ENCODE data around the gene COL4A1.

DNA sequence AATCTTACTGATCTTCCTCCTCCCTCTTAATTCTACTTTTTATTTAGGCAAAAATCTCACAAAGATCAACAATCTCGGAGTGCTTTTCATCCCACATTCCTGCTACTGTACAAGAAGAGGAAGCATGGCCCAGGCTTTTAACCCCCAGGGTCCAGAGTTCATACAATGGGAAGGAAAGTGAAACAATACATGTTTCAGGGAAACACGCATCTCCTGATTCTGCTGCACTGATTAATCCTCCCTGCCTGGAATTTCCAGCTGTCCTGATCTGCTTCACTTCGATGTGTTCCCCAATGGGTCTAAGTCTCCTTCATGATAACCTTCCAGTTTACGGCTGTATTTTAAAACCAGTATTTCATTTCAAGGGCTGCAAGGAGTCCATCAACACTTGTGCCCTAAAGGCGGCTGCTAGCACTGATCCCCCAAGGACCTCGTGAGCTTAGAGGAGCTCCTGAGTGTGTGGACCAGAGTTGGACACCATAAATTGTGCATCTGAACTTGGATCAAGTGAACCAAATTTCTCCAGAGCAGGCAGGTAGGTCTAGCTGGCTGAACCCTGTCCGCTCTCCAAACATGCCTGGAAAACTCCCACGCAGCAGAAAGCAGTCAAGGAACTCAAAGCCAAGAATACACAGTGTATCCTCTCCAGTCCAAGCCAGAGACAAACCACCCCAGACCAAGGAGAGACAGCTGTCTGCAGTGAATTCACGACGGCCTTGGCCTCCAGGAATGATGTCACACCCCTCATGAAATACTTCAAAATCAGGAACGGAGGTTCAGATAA is 44.3 kb downstream of the COL4A1 start:
- TF ChIP-seq, protein P1, sequence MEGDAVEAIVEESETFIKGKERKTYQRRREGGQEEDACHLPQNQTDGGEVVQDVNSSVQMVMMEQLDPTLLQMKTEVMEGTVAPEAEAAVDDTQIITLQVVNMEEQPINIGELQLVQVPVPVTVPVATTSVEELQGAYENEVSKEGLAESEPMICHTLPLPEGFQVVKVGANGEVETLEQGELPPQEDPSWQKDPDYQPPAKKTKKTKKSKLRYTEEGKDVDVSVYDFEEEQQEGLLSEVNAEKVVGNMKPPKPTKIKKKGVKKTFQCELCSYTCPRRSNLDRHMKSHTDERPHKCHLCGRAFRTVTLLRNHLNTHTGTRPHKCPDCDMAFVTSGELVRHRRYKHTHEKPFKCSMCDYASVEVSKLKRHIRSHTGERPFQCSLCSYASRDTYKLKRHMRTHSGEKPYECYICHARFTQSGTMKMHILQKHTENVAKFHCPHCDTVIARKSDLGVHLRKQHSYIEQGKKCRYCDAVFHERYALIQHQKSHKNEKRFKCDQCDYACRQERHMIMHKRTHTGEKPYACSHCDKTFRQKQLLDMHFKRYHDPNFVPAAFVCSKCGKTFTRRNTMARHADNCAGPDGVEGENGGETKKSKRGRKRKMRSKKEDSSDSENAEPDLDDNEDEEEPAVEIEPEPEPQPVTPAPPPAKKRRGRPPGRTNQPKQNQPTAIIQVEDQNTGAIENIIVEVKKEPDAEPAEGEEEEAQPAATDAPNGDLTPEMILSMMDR (IDR thresholded peaks at IDR 0.05; ENCODE audit: insufficient read depth, low read depth, low read length): no peak
- TF ChIP-seq EZH2 (IDR thresholded peaks at IDR 0.05; ENCODE audit: insufficient read depth, low read length): no peak
